ENCODE data around the gene LYRM7. TPM values are rescaled to one million over a fixed set of nuclear protein-coding genes. Genes with fewer than 3 reads are reported as not detected.
A peak's percentile ranks its signal among the peaks of the same experiment; 100 is the strongest.
"Not testable (repeated sequence)": the region's sequence is repeated elsewhere in the genome, so short reads cannot be mapped to it uniquely, and the experiment has no call there.

Gene LYRM7
- 11.1 and 15.3 TPM in 2 replicates for total RNA-seq (2014; rRNA removed; shearing (Covaris generic))
- polyA plus RNA-seq (2015; cell fraction: cytosol; rRNA removed): 14.4 and 18.0 TPM in 2 replicates
- polyA plus RNA-seq (2015; cell fraction: nucleus; rRNA removed): 8.5 and 10.4 TPM in 2 replicates

DNA sequence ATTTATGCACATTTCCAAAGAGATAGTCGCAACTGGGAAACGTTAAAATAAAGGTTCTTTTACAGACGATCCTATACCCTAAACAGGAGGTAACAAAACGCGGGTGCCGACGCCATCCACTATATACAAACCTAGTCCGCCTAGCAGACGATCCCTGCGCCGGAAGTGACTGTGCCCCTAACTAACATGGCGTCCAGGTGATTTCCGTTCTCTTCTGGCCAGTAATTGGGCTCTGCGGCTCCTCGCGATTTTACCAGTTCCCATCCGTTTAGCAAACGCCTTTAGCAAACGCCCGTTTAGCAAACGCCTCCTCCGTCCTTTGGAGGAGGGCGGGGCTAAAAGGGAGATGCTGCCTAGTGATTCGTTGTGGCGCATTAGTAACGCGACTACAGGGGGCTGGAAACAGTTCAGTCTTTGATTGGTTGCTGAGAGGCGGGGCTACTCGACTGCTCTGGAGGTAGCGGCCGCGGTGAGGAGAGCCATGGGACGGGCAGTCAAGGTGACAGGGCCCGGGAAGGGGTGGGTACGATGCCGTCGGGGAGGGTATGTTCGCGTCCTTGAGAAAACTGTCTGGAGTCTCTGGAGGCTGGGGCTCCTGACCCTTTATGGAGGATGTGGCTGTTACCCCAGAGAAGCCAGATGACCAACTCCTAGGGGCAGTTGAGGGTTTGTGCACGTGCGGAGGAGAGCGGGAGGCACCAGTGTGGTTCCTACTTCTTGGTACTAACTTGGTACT, at the start of gene LYRM7:
Gene LYRM7 (plus strand): TSS at position 405 of the 736 bp plus-strand sequence. CDS start 77 bp downstream, at position 482.
- DNase-seq (ENCODE audit: low read depth): peak; percentile 100

DNA sequence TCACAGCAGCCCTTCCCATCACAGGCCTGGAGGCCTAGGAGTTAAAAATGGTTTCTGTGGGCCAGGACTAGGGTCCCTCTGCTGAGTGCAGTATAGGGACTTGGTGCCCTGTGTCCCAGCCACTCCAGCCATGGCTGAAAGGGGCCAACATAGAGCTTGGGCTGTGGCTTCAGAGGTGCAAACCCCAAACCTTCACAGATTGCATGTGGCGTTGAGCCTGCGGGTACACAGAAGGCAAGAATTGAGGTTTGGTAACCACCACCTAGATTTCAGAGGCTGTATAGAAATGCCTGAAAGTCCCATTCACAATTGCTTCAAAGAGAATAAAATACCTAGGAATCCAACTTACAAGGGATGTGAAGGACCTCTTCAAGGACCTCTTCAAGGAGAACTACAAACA, 43.5 kb upstream of the LYRM7 start:
- DNase-seq (ENCODE audit: low read depth): not testable (repeated sequence)

DNA sequence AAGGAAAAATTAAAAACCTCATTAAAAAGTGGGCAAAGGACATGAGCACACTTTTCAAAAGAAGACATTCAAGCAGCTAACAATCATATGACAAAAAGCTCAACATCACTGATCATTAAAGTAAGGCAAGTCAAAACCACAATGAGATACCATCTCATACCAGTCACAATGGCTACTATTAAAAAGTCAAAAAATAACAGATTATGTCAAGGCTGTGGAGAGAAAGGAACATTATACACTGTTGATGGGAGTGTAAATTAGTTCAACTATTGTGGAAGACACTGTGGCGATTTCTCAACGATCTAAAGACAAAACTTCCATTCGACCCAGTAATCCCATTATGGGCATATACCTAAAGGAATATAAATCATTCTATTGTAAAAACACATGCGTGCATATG, 41.4 kb upstream of the LYRM7 start:
- no peak for DNase-seq (ENCODE audit: low read depth)

DNA sequence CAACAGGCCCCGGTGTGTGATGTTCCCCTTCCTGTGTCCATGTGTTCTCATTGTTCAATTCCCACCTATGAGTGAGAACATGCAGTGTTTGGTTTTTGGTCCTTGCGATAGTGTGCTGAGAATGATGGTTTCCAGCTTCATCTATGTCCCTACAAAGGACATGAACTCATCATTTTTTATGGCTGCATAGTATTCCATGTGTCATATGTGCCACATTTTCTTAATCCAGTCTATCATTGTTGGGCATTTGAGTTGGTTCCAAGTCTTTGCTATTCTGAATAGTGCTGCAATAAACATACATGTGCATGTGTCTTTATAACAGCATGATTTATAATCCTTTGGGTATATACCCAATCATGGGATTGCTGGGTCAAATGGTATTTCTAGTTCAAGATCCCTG, 37.7 kb upstream of the LYRM7 start:
- DNase-seq (ENCODE audit: low read depth): not testable (repeated sequence)

DNA sequence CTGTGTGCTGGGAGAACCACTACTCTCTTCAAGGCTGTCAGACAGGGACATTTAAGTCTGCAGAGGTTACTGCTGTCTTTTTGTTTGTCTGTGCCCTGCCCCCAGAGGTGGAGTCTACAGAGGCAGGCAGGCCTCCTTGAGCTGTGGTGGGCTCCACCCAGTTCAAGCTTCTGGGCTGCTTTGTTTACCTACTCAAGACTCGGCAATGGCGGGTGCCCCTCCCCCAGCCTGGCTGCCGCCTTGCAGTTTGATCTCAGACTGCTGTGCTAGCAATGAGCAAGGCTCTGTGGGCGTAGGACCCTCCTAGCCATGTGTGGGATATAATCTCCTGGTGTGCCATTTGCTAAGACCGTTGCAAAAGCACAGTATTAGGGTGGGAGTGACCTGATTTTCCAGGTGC, 32.3 kb upstream of the LYRM7 start:
- not testable (repeated sequence) for DNase-seq (ENCODE audit: low read depth)

DNA sequence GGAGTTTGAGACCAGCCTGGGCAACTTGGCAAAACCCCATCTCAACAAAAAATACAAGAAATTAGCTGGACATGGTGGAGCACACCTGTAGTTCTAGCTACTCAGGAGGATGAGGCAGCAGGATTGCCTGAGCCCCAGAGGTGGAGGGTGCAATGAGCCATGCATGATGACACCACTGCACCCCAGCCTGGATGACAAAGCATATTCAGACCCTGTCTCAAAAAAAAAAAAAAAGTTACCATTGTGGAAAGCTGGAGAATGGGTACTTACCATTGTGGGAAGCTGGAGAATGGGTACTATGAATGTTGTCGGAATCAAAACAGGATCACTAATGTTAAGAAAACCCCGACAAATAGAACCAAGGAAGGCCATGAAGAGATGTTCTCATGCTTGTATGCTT, 31.4 kb upstream of the LYRM7 start:
- DNase-seq (ENCODE audit: low read depth): no peak

DNA sequence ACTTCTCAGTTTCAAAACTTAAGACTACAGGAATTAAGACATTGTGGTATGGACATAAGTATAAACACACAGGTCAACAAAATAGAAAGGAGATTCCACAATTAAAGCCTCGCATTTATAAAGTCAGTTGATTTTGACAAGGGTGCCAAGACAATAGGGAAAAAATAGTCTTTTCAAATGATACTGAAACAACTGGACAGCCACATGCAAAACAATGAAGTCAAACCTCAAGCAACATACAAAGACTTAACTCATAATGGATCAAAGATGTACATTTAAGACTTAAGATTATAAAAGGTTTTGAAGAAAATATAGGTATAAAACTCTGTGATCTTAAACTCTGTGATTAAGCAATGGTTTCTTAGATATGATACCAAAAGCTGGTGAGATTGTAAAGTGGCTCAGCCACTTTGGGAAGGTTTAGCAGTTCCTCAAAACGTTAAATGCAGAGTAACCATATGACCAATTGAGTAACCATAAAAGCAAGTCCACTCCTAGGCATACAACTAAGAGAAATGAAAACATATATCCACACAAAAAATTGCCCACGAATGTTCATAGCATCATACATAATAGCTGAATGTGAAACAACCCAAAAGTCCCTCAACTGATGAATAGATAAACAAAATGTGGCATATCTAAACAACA, 27.6 kb upstream of the LYRM7 start:
- no peak for DNase-seq (ENCODE audit: low read depth)

DNA sequence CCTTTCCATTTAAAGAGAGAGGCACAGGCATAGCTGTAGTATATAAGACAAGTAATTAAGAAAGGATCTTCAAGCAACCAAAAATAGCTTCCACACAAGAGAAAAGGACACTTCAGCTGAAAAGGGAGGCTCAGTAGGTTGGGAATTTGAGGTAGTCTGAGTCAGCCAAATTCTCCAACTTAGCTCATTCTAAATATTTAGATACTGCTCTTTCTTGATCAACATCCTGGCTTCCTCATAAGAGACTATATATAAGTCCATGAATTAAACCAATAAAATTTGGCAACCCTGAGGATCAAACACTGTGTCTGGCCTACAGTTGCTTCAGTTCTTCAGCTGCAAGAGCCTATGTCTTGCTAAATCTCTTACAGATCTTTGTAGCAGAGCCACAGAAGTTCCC, 23.5 kb upstream of the LYRM7 start:
- no peak for DNase-seq (ENCODE audit: low read depth)

DNA sequence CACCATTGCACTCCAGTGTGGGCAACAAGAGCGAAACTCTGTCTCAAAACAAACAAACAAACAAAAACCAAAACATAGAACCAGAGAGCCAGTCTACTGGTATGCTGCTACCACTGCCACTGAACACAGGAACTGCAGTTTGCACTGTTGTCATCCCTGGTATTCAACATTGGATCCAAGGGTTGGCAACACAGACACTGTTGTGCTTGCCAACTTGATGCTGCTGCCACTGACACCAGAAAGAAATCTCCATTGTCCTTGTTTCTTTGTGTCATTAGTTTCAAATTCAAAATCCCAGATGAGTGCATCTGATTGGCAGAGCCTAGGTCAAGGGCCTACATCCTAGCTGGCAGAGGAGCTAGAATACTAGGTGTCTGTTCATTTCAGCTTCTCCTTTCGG, 21.9 kb upstream of the LYRM7 start:
- no peak for DNase-seq (ENCODE audit: low read depth)

DNA sequence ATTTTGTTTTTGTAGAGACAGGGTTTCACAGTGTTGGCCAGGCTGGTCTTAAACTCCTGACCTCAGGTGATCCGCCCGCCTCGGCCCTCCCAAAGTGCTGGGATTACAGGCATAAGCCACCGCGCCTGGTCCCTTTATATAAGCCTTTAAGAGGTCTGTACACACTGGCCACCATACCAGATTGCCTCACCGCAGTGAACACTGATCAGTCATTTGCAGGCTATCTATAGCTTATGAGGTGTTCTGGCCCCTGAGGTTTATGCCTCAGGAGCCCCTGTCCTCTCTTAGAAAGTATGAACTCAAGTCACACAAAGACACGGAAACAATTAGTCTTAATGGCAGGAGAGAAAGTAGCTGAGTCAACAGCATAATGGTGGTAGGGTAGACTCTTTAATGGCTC, 20.3 kb upstream of the LYRM7 start:
- DNase-seq (ENCODE audit: low read depth): no peak

DNA sequence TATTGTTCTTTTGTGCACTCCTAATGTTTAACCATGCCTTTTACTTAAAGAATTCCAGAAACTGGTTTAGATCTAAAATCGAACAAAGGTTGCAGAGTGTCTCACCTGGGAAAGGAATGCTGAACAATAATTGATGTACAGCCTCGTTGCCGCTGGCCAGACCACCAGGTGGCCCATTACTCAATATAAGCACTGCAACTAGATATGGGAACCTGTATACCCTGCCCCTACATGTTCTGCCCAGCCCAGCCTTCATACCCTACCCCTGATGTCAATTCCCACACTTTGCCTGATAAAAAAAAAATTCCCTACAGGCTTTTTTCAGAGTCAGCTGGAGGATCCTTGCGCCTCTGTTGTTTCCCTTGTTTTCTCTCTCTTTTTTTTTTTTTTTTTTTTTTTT, 19.5 kb upstream of the LYRM7 start:
- no peak for DNase-seq (ENCODE audit: low read depth)

DNA sequence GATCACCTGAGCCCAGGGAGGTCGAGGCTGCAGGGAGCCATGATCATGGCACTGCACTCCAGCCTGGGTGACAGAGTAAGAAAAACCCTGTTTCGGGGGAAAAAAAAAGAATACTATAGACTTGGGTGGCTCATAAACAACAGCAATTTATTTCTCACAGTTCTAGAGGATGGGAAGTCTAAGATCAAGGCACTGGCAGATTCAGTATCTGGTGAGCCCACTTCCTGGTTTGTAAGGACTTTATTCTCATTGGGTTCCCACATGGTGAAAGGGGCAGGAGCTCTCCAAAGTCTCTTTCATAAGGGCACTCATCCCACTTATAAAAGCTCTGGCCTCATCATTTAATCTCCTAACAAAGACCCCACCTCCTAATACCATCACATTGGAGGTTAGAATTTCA, 14.4 kb upstream of the LYRM7 start:
- no peak for DNase-seq (ENCODE audit: low read depth)

DNA sequence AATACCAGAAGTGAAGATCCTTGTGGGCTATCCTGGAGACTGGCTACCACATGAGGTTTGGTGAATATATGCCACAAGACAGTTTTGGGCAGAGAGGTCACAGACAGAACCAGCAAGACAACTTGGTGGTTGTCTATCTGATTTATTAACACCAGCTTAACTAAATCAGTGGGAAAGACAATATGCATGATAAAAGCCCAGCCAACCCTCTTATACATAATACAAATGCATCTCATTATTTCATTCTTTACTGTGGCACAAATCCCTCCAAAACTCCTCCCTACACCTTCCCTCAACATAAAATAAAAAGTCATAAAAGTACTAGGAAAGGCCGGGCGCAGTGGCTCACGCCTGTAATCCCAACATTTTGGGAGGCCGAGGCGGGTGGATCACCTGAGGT, 13.8 kb upstream of the LYRM7 start:
- no peak for DNase-seq (ENCODE audit: low read depth)

DNA sequence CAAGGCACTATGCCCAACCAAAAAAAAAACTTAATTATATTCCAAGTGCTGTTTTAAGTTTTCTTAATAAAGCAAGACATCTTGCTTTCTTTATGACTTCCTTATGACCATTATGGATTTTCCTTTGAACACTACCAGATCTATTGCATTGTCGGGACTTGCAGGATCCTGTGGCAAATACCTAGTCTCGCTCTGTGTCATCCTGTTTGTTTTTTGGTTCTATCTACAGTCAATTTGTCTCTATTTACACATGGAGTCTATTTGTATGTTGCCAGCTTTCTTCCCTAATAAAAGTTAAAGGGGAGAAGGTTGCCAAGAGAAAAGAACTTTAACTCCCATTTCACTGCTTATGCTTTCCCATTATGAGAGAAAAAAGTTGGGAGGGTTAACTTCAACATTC, 10.6 kb upstream of the LYRM7 start:
- DNase-seq (ENCODE audit: low read depth): no peak

DNA sequence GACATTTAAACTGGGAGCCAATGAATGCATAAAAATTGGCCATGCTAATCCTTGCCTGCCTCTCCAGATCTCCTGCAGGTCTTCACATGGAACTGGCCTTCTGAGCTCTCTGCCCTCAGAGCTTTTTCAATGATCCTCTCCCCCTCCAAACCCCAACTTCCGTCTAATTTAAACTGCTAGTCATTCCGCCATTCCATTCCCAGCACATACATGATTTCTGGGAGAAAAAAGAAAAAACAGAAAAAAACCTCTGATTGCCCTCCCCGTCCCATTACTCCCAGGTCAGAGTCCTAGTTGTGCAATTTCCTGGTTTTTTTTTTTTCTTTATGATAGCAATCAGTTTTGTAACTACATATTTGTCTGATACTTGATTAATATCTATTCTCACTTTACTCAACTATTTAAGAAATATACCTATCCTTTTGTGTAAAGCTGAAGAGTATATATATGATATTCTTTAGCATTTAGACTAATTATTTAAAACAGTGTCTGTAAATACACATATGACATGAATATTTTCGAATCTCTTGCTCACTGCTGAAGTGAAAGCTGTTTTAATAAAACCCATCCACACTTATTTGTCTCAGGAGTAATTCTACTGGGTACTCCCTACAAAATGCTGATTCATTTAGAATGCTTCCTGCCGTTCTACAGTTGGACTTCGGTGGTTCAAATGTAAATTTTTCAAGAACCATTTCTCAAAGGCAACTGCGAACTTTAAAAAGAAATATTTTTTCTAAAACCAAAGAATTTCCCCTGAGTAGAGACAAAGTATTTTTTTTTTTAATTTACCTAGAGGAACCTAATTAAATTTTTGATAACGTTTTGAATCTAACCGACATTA, 7.2 kb upstream of the LYRM7 start:
- DNase-seq (ENCODE audit: low read depth): peak; percentile 25

DNA sequence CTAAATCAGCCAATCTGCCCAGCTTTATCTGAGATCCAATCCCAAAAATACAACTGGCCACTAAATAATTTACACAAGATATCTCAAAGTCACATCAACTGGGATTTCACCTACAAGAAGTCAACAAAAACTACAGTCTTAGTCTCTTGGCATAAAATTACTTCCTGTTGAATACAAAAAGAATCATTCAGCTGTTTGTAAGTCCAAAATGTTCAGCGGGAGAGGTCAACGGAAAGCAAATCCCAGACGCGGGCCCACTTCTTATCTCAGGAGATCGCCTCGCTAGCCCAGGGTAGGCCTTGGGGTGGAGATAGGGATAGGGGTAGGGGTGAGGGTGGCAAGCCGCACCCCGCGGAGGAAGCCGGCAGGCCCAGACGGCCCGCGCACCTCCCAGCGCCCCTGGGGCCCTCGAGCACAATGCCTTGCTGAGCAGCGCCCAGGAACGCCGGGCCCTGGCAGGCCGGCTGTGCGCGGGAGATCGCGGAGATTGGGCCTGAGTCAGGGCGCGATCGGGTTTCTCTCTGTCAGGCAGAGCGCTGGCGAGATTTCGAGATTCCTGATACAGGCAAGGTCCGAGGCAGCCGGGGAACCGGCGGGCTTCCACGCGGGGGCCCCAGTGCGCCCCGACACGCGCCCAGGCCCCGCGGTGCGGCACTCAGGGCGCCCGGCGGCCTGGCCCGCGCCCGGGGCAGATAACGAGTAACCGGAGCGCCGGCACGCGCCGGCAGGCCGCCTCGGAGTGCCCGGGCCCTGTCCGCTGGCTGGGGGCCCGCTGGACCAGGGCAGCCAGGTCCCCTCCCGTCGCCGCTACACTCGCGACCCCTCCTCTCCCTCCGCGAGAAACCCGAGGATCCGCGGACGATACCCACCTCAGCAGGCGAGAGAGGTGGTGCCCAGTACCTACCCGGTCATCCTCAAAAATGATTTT, 6.3 kb upstream of the LYRM7 start:
- peak; percentile 65 for DNase-seq (ENCODE audit: low read depth)

DNA sequence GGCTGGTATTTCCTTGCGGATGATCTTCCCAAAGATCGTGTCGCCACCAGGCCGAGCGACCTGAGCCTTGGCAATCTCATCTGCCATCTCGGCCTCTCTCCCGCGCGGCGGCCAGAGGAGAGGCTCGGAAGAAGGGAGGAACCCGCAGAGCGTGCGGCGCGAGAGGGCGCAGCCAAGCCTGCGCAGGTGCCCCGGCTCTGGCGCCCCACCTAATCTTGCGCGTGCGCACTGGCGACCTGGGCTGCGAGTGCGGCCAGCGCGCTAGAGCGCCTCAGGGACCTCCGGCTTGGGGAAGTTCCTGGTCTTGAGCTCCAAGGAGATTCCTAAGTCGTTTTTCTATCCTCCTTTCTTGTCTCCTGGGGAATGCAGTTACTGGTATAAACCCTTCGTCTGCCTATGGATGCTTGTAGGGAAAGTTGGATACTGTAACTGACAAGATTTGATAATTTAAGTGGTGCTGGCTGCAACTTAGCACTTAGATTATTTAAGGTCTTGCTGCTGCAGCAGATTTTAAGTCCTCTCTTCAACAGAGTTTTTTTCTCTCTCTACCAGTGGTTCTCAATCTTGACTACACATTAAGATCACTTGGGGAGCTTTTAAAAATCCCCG, 5.5 kb upstream of the LYRM7 start, which contains the start of gene HINT1:
Gene HINT1 (minus strand): TSS at position 138 of the 609 bp plus-strand sequence. CDS start 51 bp downstream, at position 87.
- DNase-seq (ENCODE audit: low read depth): peak; percentile 89

DNA sequence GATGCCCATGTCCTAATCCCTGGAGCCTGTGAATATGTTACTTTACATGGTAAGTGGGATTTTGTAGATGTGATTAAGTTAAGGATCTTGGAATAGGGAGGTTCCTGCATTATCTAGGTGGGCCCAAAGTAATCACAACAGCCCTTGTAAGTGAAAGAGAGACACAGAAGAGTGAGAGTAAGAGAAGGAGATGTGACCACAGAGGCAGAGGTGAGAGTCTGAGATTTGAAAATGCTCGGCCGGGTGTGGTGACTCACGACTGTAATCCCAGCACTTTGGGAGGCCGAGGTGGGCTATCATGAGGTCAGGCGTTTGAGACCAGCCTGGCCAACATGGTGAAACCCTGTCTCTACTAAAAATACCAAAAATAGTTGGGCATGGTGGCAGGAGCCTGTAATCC, 3.1 kb upstream of the LYRM7 start:
- DNase-seq (ENCODE audit: low read depth): no peak

DNA sequence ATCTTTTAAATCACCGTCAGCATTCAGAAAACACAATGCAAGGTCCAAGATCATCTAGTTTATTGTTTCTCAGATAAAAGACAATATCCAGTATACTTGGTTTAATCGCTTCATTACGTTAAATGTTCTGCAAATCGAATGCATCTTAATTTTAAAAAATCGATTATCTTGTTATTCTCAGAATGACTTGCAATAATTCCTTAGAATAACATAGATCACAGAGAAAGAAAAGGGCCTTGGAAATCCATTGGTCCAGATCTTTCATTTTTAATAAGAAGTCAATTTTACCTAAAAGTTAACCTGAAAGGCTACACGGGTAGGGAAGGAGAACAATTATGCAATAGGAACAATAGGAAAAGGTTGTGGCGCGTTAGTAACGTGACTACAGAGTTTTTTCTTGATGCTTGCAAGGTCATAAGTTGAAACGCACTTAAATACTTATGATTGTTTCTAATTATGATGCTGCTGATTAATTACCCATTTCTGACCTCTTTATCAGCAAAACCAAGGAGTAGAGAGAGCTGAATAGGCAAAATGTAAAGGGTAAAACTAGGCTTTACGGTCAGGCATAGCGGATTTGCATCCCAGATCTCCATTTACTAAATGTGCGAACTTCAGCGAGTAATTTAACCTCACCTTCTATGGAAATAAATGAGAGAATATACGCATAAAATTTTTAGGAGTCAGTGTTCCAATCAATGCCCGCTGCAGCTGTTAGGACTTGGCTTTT, 769 bp upstream of the LYRM7 start:
- DNase-seq (ENCODE audit: low read depth): no peak

Data from HT1080 (cell line).